ENCODE measurements around the gene OR7C2. TPM values are rescaled to one million over a fixed set of nuclear protein-coding genes. Genes with fewer than 3 reads are reported as not detected.

The OR7C2 gene
- total RNA-seq, 3 donors from 2014 or later = not detected

DNA sequence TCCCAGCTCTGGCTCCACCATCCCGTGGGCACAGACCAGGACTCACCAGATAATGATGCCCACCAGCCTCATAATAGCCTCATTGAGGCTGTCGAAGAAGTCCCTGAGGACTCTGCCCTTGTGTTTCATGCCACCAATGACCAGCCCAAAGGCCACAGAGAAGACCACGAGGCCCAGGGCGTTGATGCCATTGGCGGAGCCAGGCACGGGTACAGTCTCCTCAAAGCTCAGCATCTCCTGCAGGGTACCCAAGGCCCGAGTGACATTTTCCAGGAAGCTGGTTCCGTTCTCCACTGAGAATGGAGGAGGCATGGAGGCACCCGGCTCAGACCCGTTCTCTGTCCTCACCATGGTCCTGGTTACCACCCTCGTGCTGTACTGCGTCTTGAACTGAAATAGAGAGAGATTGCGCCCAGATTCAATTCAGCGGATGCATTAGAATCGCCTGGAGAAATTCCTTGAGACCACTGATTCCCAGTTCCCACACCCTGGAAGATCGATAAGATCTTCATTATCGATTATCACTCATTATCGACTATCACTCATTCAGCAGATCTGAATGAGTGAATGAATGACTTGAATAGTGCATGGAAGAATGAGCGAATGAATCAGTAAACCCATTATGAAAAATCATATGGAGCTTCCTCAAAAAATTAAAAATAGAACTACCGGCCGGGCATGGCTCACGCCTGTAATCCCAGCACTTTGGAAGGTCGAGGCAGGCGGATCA is 20.8 kb downstream of the OR7C2 start:
- DNase-seq (ENCODE audit: low spot score in 2 of 2) = no peak
- no peaks in the 10 kb centered on the region for H3K27me3 ChIP-seq
- H3K4me3 ChIP-seq = no peak overlapping the region
- TF ChIP-seq, protein P1, sequence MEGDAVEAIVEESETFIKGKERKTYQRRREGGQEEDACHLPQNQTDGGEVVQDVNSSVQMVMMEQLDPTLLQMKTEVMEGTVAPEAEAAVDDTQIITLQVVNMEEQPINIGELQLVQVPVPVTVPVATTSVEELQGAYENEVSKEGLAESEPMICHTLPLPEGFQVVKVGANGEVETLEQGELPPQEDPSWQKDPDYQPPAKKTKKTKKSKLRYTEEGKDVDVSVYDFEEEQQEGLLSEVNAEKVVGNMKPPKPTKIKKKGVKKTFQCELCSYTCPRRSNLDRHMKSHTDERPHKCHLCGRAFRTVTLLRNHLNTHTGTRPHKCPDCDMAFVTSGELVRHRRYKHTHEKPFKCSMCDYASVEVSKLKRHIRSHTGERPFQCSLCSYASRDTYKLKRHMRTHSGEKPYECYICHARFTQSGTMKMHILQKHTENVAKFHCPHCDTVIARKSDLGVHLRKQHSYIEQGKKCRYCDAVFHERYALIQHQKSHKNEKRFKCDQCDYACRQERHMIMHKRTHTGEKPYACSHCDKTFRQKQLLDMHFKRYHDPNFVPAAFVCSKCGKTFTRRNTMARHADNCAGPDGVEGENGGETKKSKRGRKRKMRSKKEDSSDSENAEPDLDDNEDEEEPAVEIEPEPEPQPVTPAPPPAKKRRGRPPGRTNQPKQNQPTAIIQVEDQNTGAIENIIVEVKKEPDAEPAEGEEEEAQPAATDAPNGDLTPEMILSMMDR (IDR thresholded peaks at IDR 0.05) = no peak
- TF ChIP-seq POLR2A (IDR thresholded peaks at IDR 0.05) (no peak), POLR2AphosphoS5 (IDR thresholded peaks at IDR 0.05) (no peak)
- H3K36me3 ChIP-seq = no peaks in the 10 kb centered on the region
- peaks cover 12 to 39% of the 10 kb centered on the region in 2 donors for H3K9me3 ChIP-seq
- H3K27ac ChIP-seq = no peak overlapping the region
- H3K4me1 ChIP-seq = no peaks in the 10 kb centered on the region
- intact Hi-C loops (cut with DNase I; ENCODE audit: low total_unique reads) = no loop called here

DNA sequence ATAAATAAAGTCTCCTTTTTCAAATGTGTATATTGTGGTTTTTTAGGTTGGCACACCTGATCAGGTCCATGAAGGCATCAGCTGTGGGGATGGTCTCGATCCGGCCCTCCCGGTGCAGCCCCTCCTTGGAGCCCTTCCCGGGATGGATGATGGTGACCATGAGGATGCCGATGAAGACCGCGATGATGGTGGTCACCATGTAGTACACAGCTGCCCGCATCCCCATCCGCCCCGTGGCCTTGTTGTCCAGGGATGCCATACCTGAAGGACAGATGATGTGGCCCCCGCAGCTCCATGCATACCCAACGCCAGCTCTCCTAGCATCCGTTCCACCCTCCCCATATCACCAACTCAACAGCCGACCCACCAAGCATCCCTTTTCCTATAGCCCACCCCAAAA is 27.0 kb downstream of the OR7C2 start:
- Histone ChIP-seq H3K27ac (no peak overlapping the region), H3K4me1 (no peaks in the 10 kb centered on the region), H3K9me3 (no peaks in the 10 kb centered on the region), H3K4me3 (no peak overlapping the region), H3K36me3 (no peaks in the 10 kb centered on the region), H3K27me3 (no peaks in the 10 kb centered on the region)
- no peak for DNase-seq (ENCODE audit: low spot score in 2 of 2)
- TF ChIP-seq, protein P1 (IDR thresholded peaks at IDR 0.05) = no peak
- intact Hi-C loops (cut with DNase I; ENCODE audit: low total_unique reads) = no loop called here

DNA sequence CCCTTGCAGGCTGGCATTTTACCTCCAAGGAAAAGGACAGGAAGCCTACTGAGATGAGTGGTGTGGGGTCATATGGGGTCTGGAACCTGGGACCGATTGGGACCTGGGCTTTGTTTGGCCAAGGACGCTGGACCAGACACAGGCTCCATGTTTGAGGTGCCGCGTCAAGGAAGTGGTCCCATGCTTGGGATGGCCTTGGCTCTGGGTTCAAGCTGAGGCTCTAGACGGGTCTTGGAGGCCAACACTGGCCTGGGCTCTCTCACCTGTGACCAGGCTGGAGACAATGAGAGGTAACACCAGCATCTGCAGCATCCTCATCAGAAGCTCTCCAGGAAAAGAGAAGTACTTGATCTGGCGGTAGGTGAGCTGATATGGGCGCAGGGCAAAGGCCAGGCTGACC is 30.2 kb downstream of the OR7C2 start:
- Histone ChIP-seq H3K9me3 (no peaks in the 10 kb centered on the region), H3K36me3 (no peaks in the 10 kb centered on the region), H3K4me3 (no peak overlapping the region), H3K4me1 (no peaks in the 10 kb centered on the region), H3K27me3 (no peaks in the 10 kb centered on the region), H3K27ac (no peak overlapping the region)
- intact Hi-C loops (cut with DNase I; ENCODE audit: low total_unique reads) = no loop called here
- DNase-seq (ENCODE audit: low spot score in 2 of 2) = no peak
- no peak for TF ChIP-seq POLR2AphosphoS5 (IDR thresholded peaks at IDR 0.05)
- no peak for TF ChIP-seq POLR2A (IDR thresholded peaks at IDR 0.05)
- TF ChIP-seq, protein P1 (IDR thresholded peaks at IDR 0.05) = no peak

DNA sequence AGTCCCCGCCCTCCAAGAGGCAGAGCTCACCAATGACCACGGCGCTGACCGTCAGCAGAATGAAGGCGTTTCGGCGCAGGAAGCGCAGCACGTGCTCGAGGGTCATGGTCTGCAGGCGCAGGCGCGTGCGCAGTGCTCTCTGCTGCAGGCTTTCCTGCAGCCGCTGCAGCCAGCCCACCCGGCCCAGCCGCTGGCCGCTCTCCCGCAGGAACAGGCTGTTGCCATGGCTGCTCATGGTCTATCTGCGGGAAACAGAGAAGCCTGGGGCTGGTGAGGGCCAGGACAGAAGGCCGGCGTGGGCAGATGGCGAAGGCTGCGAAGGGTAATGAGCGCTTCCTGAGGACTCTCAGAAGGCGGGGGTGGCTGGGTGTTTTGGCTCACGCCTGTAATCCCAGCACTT is 31.4 kb downstream of the OR7C2 start:
- no peak for TF ChIP-seq POLR2AphosphoS5 (IDR thresholded peaks at IDR 0.05)
- TF ChIP-seq, protein P1 (IDR thresholded peaks at IDR 0.05) = no peak
- TF ChIP-seq POLR2A (IDR thresholded peaks at IDR 0.05) = no peak
- no peak overlapping the region for H3K27ac ChIP-seq
- H3K36me3 ChIP-seq = no peaks in the 10 kb centered on the region
- H3K4me3 ChIP-seq = no peak overlapping the region
- peaks cover 0 to 7% of the 10 kb centered on the region in 2 donors for H3K27me3 ChIP-seq
- no peaks in the 10 kb centered on the region for H3K4me1 ChIP-seq
- no peaks in the 10 kb centered on the region for H3K9me3 ChIP-seq
- no peak for DNase-seq (ENCODE audit: low spot score in 2 of 2)
- intact Hi-C loops (cut with DNase I; ENCODE audit: low total_unique reads) = no loop called here

DNA sequence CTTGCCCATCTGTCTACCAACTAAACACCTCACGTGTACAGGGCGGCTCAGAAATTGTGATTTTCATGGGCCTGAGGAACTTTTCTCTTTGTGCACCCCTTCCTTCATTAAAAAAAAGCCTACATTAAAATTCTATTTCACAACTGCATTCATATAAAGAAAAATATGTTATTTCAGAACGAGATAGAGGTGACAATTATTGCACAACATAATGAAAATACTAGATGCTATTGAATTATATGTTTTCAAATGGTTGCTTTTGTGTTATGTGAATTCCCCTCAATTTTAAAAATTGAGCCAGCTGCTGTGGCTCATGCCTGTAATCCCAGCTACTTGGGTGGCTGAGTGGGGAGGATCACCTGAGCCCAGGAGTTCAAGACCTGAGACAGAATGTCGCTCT is 33.2 kb downstream of the OR7C2 start:
- DNase-seq (ENCODE audit: low spot score in 2 of 2) = no peak
- Histone ChIP-seq H3K4me3 (no peak overlapping the region), H3K4me1 (no peaks in the 10 kb centered on the region), H3K27ac (no peak overlapping the region), H3K27me3 (peaks cover 0 to 22% of the 10 kb centered on the region in 2 donors), H3K36me3 (no peaks in the 10 kb centered on the region), H3K9me3 (no peaks in the 10 kb centered on the region)
- intact Hi-C loops (cut with DNase I; ENCODE audit: low total_unique reads) = no loop called here
- no peak for TF ChIP-seq POLR2AphosphoS5 (IDR thresholded peaks at IDR 0.05)
- TF ChIP-seq POLR2A (IDR thresholded peaks at IDR 0.05) = no peak
- TF ChIP-seq, protein P1 (IDR thresholded peaks at IDR 0.05) = no peak

All from breast epithelium (tissue), 4 donors.